Measurements from ENCODE around the gene ZNF576.

DNA sequence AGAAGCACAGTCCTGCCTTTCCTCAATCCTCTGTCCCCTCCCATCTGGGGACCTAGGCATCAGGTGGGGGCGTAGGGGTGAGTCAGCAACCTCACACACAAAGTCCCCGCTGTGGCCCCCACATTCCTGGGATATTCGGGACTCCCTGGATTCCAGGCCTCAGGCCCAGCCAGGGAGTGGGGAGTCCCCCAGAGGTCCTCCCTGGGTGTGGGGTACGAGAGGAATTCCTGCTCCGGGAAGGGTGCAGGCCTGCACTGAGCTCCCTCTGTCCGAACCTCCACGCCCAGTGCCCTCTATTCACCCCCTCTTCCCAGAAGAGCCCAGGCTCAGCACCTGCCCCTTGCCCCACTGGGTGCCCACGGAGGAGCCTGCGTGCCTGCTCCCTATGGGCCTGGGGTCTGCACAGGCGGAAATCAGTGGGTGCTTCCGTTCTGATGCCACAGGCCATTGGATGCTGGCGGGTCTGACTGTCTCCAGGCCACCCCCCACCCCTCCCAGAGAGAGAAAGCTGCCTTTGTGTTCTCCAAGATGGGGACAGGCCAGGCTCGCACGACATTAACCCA lies 39.8 kb downstream of the ZNF576 start:
- no peak for TF ChIP-seq ATM (IDR thresholded peaks at IDR 0.05; ENCODE audit: borderline replicate concordance)
- no peak for TF ChIP-seq SMARCC2 (IDR thresholded peaks at IDR 0.05)
- TF ChIP-seq REXO4 (CRISPR knock-in tag; IDR thresholded peaks at IDR 0.05; ENCODE audit: borderline replicate concordance): no peak
- no peak for TF ChIP-seq PHF8 (CRISPR knock-in tag; IDR thresholded peaks at IDR 0.05)
- TF ChIP-seq CTCF (CRISPR knock-in tag; IDR thresholded peaks at IDR 0.05): no peak
- TF ChIP-seq, protein P1, sequence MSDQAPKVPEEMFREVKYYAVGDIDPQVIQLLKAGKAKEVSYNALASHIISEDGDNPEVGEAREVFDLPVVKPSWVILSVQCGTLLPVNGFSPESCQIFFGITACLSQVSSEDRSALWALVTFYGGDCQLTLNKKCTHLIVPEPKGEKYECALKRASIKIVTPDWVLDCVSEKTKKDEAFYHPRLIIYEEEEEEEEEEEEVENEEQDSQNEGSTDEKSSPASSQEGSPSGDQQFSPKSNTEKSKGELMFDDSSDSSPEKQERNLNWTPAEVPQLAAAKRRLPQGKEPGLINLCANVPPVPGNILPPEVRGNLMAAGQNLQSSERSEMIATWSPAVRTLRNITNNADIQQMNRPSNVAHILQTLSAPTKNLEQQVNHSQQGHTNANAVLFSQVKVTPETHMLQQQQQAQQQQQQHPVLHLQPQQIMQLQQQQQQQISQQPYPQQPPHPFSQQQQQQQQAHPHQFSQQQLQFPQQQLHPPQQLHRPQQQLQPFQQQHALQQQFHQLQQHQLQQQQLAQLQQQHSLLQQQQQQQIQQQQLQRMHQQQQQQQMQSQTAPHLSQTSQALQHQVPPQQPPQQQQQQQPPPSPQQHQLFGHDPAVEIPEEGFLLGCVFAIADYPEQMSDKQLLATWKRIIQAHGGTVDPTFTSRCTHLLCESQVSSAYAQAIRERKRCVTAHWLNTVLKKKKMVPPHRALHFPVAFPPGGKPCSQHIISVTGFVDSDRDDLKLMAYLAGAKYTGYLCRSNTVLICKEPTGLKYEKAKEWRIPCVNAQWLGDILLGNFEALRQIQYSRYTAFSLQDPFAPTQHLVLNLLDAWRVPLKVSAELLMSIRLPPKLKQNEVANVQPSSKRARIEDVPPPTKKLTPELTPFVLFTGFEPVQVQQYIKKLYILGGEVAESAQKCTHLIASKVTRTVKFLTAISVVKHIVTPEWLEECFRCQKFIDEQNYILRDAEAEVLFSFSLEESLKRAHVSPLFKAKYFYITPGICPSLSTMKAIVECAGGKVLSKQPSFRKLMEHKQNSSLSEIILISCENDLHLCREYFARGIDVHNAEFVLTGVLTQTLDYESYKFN (CRISPR knock-in tag; conservative IDR thresholded peaks at IDR 0.05): no peak
- no peak for TF ChIP-seq ZNF567 (CRISPR knock-in tag; IDR thresholded peaks at IDR 0.05; ENCODE audit: borderline replicate concordance)
- TF ChIP-seq, protein P2, sequence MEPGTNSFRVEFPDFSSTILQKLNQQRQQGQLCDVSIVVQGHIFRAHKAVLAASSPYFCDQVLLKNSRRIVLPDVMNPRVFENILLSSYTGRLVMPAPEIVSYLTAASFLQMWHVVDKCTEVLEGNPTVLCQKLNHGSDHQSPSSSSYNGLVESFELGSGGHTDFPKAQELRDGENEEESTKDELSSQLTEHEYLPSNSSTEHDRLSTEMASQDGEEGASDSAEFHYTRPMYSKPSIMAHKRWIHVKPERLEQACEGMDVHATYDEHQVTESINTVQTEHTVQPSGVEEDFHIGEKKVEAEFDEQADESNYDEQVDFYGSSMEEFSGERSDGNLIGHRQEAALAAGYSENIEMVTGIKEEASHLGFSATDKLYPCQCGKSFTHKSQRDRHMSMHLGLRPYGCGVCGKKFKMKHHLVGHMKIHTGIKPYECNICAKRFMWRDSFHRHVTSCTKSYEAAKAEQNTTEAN (CRISPR knock-in tag; conservative IDR thresholded peaks at IDR 0.05): no peak
- TF ChIP-seq TAF15 (IDR thresholded peaks at IDR 0.05; ENCODE audit: low read depth, low read length, poor library complexity, severe bottlenecking): no peak
